Measurements from ENCODE around the gene ZNF267. TPM values are rescaled to one million over a fixed set of nuclear protein-coding genes. Genes with fewer than 3 reads are reported as not detected.
A peak's percentile ranks its signal among the peaks of the same experiment; 100 is the strongest.

The ZNF267 gene
- total and polyA plus RNA-seq, 2 of the 13 experiments (the other 11 are each of a cell fraction or from before 2014, with no cell fraction given), result 3.0 to 30.0 TPM

- TF ChIP-seq CBFB (CRISPR knock-in tag; IDR thresholded peaks at IDR 0.05), result no peak
- 0 out of 2 replicates have a peak, but pooled peaks have one; percentile 13 for TF ChIP-seq SMAD3 (CRISPR knock-in tag; IDR thresholded peaks at IDR 0.05)
- no peak for TF ChIP-seq HOXA7 (CRISPR knock-in tag; IDR thresholded peaks at IDR 0.05)
- no peak for TF ChIP-seq ZBTB4 (CRISPR knock-in tag; IDR thresholded peaks at IDR 0.05; ENCODE audit: borderline replicate concordance)
- TF ChIP-seq MAZ (IDR thresholded peaks at IDR 0.05; ENCODE audit: borderline replicate concordance, low read depth, low read length), result no peak
- TF ChIP-seq MAZ (CRISPR knock-in tag; IDR thresholded peaks at IDR 0.05; ENCODE audit: low read depth), result peak; percentile 58; the same call in 1 of the 2 replicates
- peak; percentile 73 for TF ChIP-seq CBX1 (IDR thresholded peaks at IDR 0.05; ENCODE audit: low read depth)
- TF ChIP-seq ZHX2 (IDR thresholded peaks at IDR 0.05; ENCODE audit: low read depth), result no peak
- TF ChIP-seq ZHX2 (CRISPR knock-in tag; IDR thresholded peaks at IDR 0.05; ENCODE audit: borderline replicate concordance), result no peak
- peak; percentile 49; the same call in 1 of the 2 replicates for TF ChIP-seq PCBP1 (IDR thresholded peaks at IDR 0.05; ENCODE audit: borderline replicate concordance, low read depth, low read length)
- TF ChIP-seq TMF1 (CRISPR knock-in tag; IDR thresholded peaks at IDR 0.05; ENCODE audit: low read depth), result peak; percentile 70; the same call in 1 of the 2 replicates
- TF ChIP-seq ZBTB10 (CRISPR knock-in tag; IDR thresholded peaks at IDR 0.05; ENCODE audit: borderline replicate concordance), result no peak
- no peak for TF ChIP-seq HNF4G (IDR thresholded peaks at IDR 0.05; ENCODE audit: borderline replicate concordance, low read depth, low read length)
- no peak for TF ChIP-seq HNF4G (CRISPR knock-in tag; IDR thresholded peaks at IDR 0.05; ENCODE audit: borderline replicate concordance, low read depth)
- peak; percentile 87 for TF ChIP-seq ZBTB7A (CRISPR knock-in tag; IDR thresholded peaks at IDR 0.05)
Observed at GRCh38 chr16:31873556-31874365, at the start of gene ZNF267 (continued).
